IMR-90 (cell line): ENCODE data around the gene FUCA2. TPM values are rescaled to one million over a fixed set of nuclear protein-coding genes. Genes with fewer than 3 reads are reported as not detected.

Experiments used
- ATAC-seq: fragments of 200-7000 bp; cut with Tn5 transposase; 2 replicates; pipeline ENCODE4 v1.9.1; 2020; ENCODE audit warnings: low read depth, mild to moderate bottlenecking, moderate library complexity
- BruUV-seq: library from RNA; stranded (reverse); fragments of 400-500 nt; replicated peaks from 2 replicates; lab custom pipeline; 2021; lab: Mats Ljungman, UMichigan
- CTCF ChIA-PET: fragments of 300-600 bp; formaldehyde crosslinking; extraction: SDS; loops from one replicate; lab custom pipeline; 2021; ENCODE audit warnings: antibody characterized with exemption; lab: Yijun Ruan, JAX
- POLR2A ChIA-PET: fragments of 300-600 bp; sonication (Branson Sonifier 250); formaldehyde crosslinking; loops from one replicate; lab custom pipeline; 2022; ENCODE audit warnings: antibody characterized with exemption; ENCODE audit not compliant: unreplicated experiment; lab: Charles Lee
- DNase-seq: peaks from one replicate; pipeline ENCODE4 v3.0.0; 2013
- H2AFZ ChIP-seq: replicated peaks from 2 replicates; pipeline ENCODE3; 2013; ENCODE audit warnings: low read length, mild to moderate bottlenecking; ENCODE audit not compliant: poor library complexity
- H2AK5ac ChIP-seq: 2 replicates; pipeline ENCODE4 v1.6.1; 2013; ENCODE audit warnings: low read depth, low read length, inconsistent platforms
- H2AK9ac ChIP-seq: replicated peaks from 2 replicates; pipeline ENCODE3; 2013; ENCODE audit warnings: mild to moderate bottlenecking, low read depth, low read length, moderate library complexity; ENCODE audit not compliant: poor library complexity
- H2BK120ac ChIP-seq: 2 replicates; pipeline ENCODE4 v1.6.1; 2013; ENCODE audit warnings: low read depth, low read length, inconsistent platforms
- H2BK15ac ChIP-seq: 3 replicates; pipeline ENCODE4 v1.6.1; 2013; ENCODE audit warnings: low read depth, low read length, inconsistent platforms
- H2BK20ac ChIP-seq: 2 replicates; pipeline ENCODE4 v1.6.1; 2013; ENCODE audit warnings: low read depth, mild to moderate bottlenecking, inconsistent platforms, low read length, moderate library complexity
- H2BK5ac ChIP-seq: 2 replicates; pipeline ENCODE4 v1.6.1; 2013; ENCODE audit warnings: mild to moderate bottlenecking, low read depth, low read length, inconsistent platforms; ENCODE audit not compliant: poor library complexity, severe bottlenecking
- H3K14ac ChIP-seq: replicated peaks from 2 replicates; pipeline ENCODE4 v1.6.1; 2013; ENCODE audit warnings: low read depth, low read length, inconsistent platforms
- H3K18ac ChIP-seq: 2 replicates; pipeline ENCODE4 v1.6.1; 2013; ENCODE audit warnings: low read depth, low read length, control low read depth
- H3K23ac ChIP-seq: 2 replicates; pipeline ENCODE4 v1.6.1; 2013; ENCODE audit warnings: low read depth, low read length, inconsistent platforms
- H3K27ac ChIP-seq: 2 replicates; pipeline ENCODE4 v1.5.1; 2013; ENCODE audit warnings: mild to moderate bottlenecking, control low read depth, low read length; ENCODE audit not compliant: insufficient read depth
- H3K27me3 ChIP-seq: 2 replicates; pipeline ENCODE4 v1.6.1; 2013; ENCODE audit warnings: low read length; ENCODE audit not compliant: control insufficient read depth, insufficient read depth
- H3K36me3 ChIP-seq: 2 replicates; pipeline ENCODE4 v1.6.1; 2013; ENCODE audit warnings: low read length, mixed read lengths; ENCODE audit not compliant: control insufficient read depth, insufficient read depth
- H3K4ac ChIP-seq: 2 replicates; pipeline ENCODE4 v1.6.1; 2013; ENCODE audit warnings: low read depth, low read length, inconsistent platforms
- H3K4me1 ChIP-seq: 2 replicates; pipeline ENCODE4 v1.6.1; 2013; ENCODE audit warnings: low read length, mixed read lengths; ENCODE audit not compliant: control insufficient read depth, insufficient read depth
- H3K4me2 ChIP-seq: 2 replicates; pipeline ENCODE4 v1.6.1; 2013; ENCODE audit warnings: low read depth, mild to moderate bottlenecking, control low read depth, low read length, moderate library complexity
- H3K4me3 ChIP-seq: 2 replicates; pipeline ENCODE4 v1.5.1; 2013; ENCODE audit warnings: low read depth, mild to moderate bottlenecking, control low read depth, low read length, moderate library complexity; ENCODE audit not compliant: insufficient read depth
- H3K56ac ChIP-seq: 2 replicates; pipeline ENCODE4 v1.6.1; 2013; ENCODE audit warnings: low read length, inconsistent platforms; ENCODE audit not compliant: insufficient read depth; ENCODE audit errors: extremely low read depth
- H3K79me1 ChIP-seq, 2 experiments: 2 replicates each; pipeline ENCODE4 v1.6.1; 2013; ENCODE audit warnings: low read length in 2 of 2, inconsistent platforms in 1 of 2, low read depth in 1 of 2
- H3K9ac ChIP-seq: 2 replicates; pipeline ENCODE4 v1.6.1; 2013; ENCODE audit warnings: low read depth, low read length, control low read depth
- H3K9me1 ChIP-seq: 2 replicates; pipeline ENCODE4 v1.6.1; 2013; ENCODE audit warnings: low read length, inconsistent platforms; ENCODE audit not compliant: insufficient read depth
- H3K9me3 ChIP-seq: 2 replicates; pipeline ENCODE4 v1.6.1; 2013; ENCODE audit warnings: low read length; ENCODE audit not compliant: control insufficient read depth, insufficient read depth
- H4K20me1 ChIP-seq: 2 replicates; pipeline ENCODE4 v1.6.1; 2013; ENCODE audit warnings: low read length, inconsistent platforms; ENCODE audit not compliant: insufficient read depth
- H4K5ac ChIP-seq: 2 replicates; pipeline ENCODE4 v1.6.1; 2013; ENCODE audit warnings: mild to moderate bottlenecking, low read depth, low read length, control low read depth
- H4K8ac ChIP-seq, 2 experiments: 2 replicates each; pipeline ENCODE4 v1.6.1; 2013; ENCODE audit warnings: low read depth in 2 of 2, low read length in 2 of 2, control low read depth in 1 of 2, inconsistent platforms in 1 of 2
- H4K91ac ChIP-seq: 2 replicates; pipeline ENCODE4 v1.6.1; 2013; ENCODE audit warnings: low read depth, low read length, inconsistent platforms; ENCODE audit not compliant: insufficient read depth
- BHLHE40 ChIP-seq: fragments of 150-350 bp; IDR thresholded peaks from 2 replicates; pipeline ENCODE4 v1.6.1; 2016; ENCODE audit warnings: mild to moderate bottlenecking, low read depth, low read length
- CEBPB ChIP-seq: IDR thresholded peaks from 2 replicates; pipeline ENCODE4 v1.6.1; 2012; ENCODE audit warnings: low read depth, low read length, improper control_type of control experiment
- CHD1 ChIP-seq: IDR thresholded peaks from 2 replicates; pipeline ENCODE4 v1.6.1; 2012; ENCODE audit warnings: low read depth, low read length, improper control_type of control experiment
- MAFK ChIP-seq: IDR thresholded peaks from 2 replicates; pipeline ENCODE4 v1.6.1; 2012; ENCODE audit warnings: low read depth, low read length, improper control_type of control experiment
- MAZ ChIP-seq: IDR thresholded peaks from 2 replicates; pipeline ENCODE4 v1.6.1; 2012; ENCODE audit warnings: low read depth, mild to moderate bottlenecking, low read length, improper control_type of control experiment, moderate library complexity, borderline replicate concordance
- NFE2L2 ChIP-seq: fragments of 150-350 bp; IDR thresholded peaks from 2 replicates; pipeline ENCODE4 v1.6.1; 2016; ENCODE audit warnings: low read depth, mild to moderate bottlenecking, low read length
- RAD21 ChIP-seq: IDR thresholded peaks from 2 replicates; pipeline ENCODE4 v1.6.1; 2012; ENCODE audit warnings: low read length, improper control_type of control experiment
- RCOR1 ChIP-seq: IDR thresholded peaks from 2 replicates; pipeline ENCODE4 v1.6.1; 2012; ENCODE audit warnings: mild to moderate bottlenecking, low read length, improper control_type of control experiment; ENCODE audit not compliant: insufficient replicate concordance
- SMC3 ChIP-seq: fragments of 150-350 bp; IDR thresholded peaks from 2 replicates; pipeline ENCODE4 v1.6.1; 2016; ENCODE audit warnings: low read depth, mild to moderate bottlenecking, antibody characterized with exemption, low read length, moderate library complexity
- WGBS, 2 experiments: methylation state at CpG; one replicate each; pipeline versions ENCODE4 v1.1.5 to v1.1.7; 2013; ENCODE audit warnings: missing lambda C conversion rate in 2 of 2; ENCODE audit not compliant: insufficient read length in 1 of 2; ENCODE audit errors: extremely low coverage in 2 of 2; 5-methylcytosine and 5-hydroxymethylcytosine counted together
- dilution Hi-C: fragments of 300-500 bp; cut with HindIII; formaldehyde crosslinking; loops from one replicate; pipeline ENCODE4 v1.14.3; 2018; ENCODE audit warnings: low sequenced_read_pairs; ENCODE audit not compliant: unreplicated experiment
- in situ Hi-C: fragments of 300-500 bp; cut with MboI; formaldehyde crosslinking; loops from 3 replicates; pipeline ENCODE4 v1.14.3; 2019; ENCODE audit warnings: low sequenced_read_pairs, inconsistent platforms, mixed read lengths
- intact Hi-C: fragments of 100-400 bp; cut with micrococcal nuclease; formaldehyde crosslinking; loops from 2 replicates; pipeline ENCODE4 v1.10.0; 2022
- polyA plus RNA-seq, 3 experiments: library from polyadenylated mRNA; depleted of rRNA; stranded (reverse); fragments of >200 nt; gene quantifications; 2 replicates each; pipeline ENCODE4 v1.2.3, GENCODE V29; 2012; ENCODE audit warnings: low replicate concordance in 1 of 3
- total RNA-seq: library from RNA; depleted of rRNA; stranded (reverse); fragments of >200 nt; gene quantifications from 2 replicates; pipeline ENCODE4 v1.2.3, GENCODE V29; 2012
- TF ChIP-seq, protein P1 (sequence below): conservative IDR thresholded peaks from 2 replicates; pipeline ENCODE4 v1.5.1; 2012; ENCODE audit warnings: mild to moderate bottlenecking, low read depth, low read length, improper control_type of control experiment
- TF ChIP-seq, protein P2 (sequence below): fragments of 150-350 bp; IDR thresholded peaks from 2 replicates; pipeline ENCODE4 v1.6.1; 2017; ENCODE audit warnings: mild to moderate bottlenecking, antibody characterized with exemption, low read length, low read depth

The FUCA2 gene
- total and polyA plus RNA-seq, 2 of the 4 experiments (the other 2 are of a cell fraction) = 44.1 to 47.4 TPM

DNA sequence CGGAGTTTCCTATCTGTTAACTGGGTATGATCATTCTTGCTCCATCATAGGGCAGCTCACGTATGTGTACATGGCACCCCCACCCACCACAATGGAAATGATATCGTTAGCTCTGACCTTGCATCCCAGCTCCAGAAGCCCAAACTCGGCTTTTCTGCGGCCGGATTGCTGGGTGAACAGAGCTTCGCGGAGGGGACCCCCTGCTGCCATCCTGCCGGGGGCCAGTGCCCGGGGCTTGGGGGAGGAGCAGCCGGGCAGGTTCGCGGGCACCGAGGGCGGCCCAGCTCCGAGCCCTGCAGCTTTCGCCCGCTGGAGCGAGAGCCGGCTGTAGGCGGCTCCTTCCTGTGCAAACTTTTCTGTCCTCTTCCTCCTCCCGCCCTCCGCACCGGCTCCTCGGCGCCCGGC, 24.9 kb upstream of the FUCA2 start:
- peak overlapping the region; percentile 59 for H3K4me2 ChIP-seq
- no peaks in the 10 kb centered on the region for H3K9me3 ChIP-seq
- no peaks in the 10 kb centered on the region for H3K36me3 ChIP-seq
- WGBS, 2 experiments = 11% methylated on average over 6 of the region's 27 CpGs; no CpG with 5 or more reads in 1 of the 2 experiments
- peak overlapping the region; percentile 8; the same call in 1 of the 2 replicates for H3K9ac ChIP-seq
- TF ChIP-seq MAZ (no peak), NFE2L2 (no peak), RCOR1 (no peak), MAFK (no peak), SMC3 (no peak), BHLHE40 (no peak), RAD21 (no peak), CEBPB (no peak), CHD1 (no peak)
- TF ChIP-seq, protein P1, sequence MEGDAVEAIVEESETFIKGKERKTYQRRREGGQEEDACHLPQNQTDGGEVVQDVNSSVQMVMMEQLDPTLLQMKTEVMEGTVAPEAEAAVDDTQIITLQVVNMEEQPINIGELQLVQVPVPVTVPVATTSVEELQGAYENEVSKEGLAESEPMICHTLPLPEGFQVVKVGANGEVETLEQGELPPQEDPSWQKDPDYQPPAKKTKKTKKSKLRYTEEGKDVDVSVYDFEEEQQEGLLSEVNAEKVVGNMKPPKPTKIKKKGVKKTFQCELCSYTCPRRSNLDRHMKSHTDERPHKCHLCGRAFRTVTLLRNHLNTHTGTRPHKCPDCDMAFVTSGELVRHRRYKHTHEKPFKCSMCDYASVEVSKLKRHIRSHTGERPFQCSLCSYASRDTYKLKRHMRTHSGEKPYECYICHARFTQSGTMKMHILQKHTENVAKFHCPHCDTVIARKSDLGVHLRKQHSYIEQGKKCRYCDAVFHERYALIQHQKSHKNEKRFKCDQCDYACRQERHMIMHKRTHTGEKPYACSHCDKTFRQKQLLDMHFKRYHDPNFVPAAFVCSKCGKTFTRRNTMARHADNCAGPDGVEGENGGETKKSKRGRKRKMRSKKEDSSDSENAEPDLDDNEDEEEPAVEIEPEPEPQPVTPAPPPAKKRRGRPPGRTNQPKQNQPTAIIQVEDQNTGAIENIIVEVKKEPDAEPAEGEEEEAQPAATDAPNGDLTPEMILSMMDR = no peak
- TF ChIP-seq, protein P2, sequence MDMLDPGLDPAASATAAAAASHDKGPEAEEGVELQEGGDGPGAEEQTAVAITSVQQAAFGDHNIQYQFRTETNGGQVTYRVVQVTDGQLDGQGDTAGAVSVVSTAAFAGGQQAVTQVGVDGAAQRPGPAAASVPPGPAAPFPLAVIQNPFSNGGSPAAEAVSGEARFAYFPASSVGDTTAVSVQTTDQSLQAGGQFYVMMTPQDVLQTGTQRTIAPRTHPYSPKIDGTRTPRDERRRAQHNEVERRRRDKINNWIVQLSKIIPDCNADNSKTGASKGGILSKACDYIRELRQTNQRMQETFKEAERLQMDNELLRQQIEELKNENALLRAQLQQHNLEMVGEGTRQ = no peak
- H2BK5ac ChIP-seq = no peak overlapping the region
- no peak overlapping the region for H2BK15ac ChIP-seq
- H4K5ac ChIP-seq = no peak overlapping the region
- peak overlapping the region; percentile 41 for H3K4ac ChIP-seq
- H2BK120ac ChIP-seq = no peak overlapping the region
- H3K9me1 ChIP-seq = no peaks in the 10 kb centered on the region
- peak overlapping the region; percentile 45 for H2AK9ac ChIP-seq
- CTCF ChIA-PET = interaction anchor here (0.8 kb wide), 2 partner anchors 22 to 892 kb away, joined by 3 read pairs; no protein-coding TSS in a partner anchor
- POLR2A ChIA-PET = no interaction called here
- no peak overlapping the region for H2AK5ac ChIP-seq
- in situ Hi-C loops (no loop called here), dilution Hi-C loops (no loop called here), intact Hi-C loops (no loop called here)
- H3K4me1 ChIP-seq = peaks cover 3% of the 10 kb centered on the region; the same call in 1 of the 2 replicates
- peaks cover 10 to 23% of the 10 kb centered on the region in 2 experiments for H3K79me1 ChIP-seq
- H3K4me3 ChIP-seq = peak overlapping the region; percentile 46
- ATAC-seq (peak; percentile 75), DNase-seq (peak; percentile 33)
- H4K8ac ChIP-seq = no peak overlapping the region
- H2AFZ ChIP-seq = peak overlapping the region; percentile 89
- H3K27ac ChIP-seq = no peak overlapping the region
- BruUV-seq = no TSS peak
- no peak overlapping the region for H3K14ac ChIP-seq
- H3K18ac ChIP-seq = no peak overlapping the region
- H3K23ac ChIP-seq = 0 out of 2 replicates have a peak overlapping the region, but pooled peaks have one; percentile 38
- H3K56ac ChIP-seq = peak overlapping the region; percentile 8; the same call in 1 of the 2 replicates
- H3K27me3 ChIP-seq = peaks cover 9% of the 10 kb centered on the region
- H4K20me1 ChIP-seq = no peaks in the 10 kb centered on the region
- no peak overlapping the region for H4K91ac ChIP-seq
- H2BK20ac ChIP-seq = no peak overlapping the region
